Chondrocyte (in vitro differentiated cells): ENCODE results near the gene MTFR1L. TPM values are rescaled to one million over a fixed set of nuclear protein-coding genes. Genes with fewer than 3 reads are reported as not detected.
A peak's percentile ranks its signal among the peaks of the same experiment; 100 is the strongest.

Experiments used
- DNase-seq: peaks from one replicate; pipeline ENCODE4 v3.0.0; 2021; ENCODE audit warnings: mixed read lengths, low spot score
- H3K27ac Mint-ChIP-seq: one replicate; pipeline ENCODE4 v1.8.0; 2021; ENCODE audit warnings: mild to moderate bottlenecking, moderate library complexity, mixed read lengths; ENCODE audit not compliant: unreplicated experiment
- H3K27me3 Mint-ChIP-seq: 2 replicates; pipeline ENCODE4 v1.8.0; 2021; ENCODE audit warnings: low read depth, mixed read lengths
- H3K36me3 Mint-ChIP-seq: 2 replicates; pipeline ENCODE4 v1.8.0; 2021; ENCODE audit warnings: low read depth, mixed read lengths
- H3K4me1 Mint-ChIP-seq: 2 replicates; pipeline ENCODE4 v1.8.0; 2021; ENCODE audit warnings: low read depth, mild to moderate bottlenecking, mixed read lengths
- H3K4me3 Mint-ChIP-seq: one replicate; pipeline ENCODE4 v1.8.0; 2021; ENCODE audit warnings: mild to moderate bottlenecking, moderate library complexity, mixed read lengths; ENCODE audit not compliant: unreplicated experiment
- H3K9me3 Mint-ChIP-seq: 2 replicates; pipeline ENCODE4 v1.8.0; 2021; ENCODE audit warnings: low read depth, mixed read lengths
- total RNA-seq: library from RNA; stranded (reverse); gene quantifications from 3 replicates; pipeline ENCODE4 v1.2.1, GENCODE V29; 2021
- TF ChIP-seq, protein P1 (sequence below): fragments of 200-600 bp; sonication (generic); IDR thresholded peaks from 2 replicates; pipeline ENCODE4 v1.5.0; 2021; ENCODE audit warnings: antibody characterized with exemption, mild to moderate bottlenecking, moderate library complexity

Gene MTFR1L
- total RNA-seq, 1 donor from 2014 or later, result 51.2 TPM

DNA sequence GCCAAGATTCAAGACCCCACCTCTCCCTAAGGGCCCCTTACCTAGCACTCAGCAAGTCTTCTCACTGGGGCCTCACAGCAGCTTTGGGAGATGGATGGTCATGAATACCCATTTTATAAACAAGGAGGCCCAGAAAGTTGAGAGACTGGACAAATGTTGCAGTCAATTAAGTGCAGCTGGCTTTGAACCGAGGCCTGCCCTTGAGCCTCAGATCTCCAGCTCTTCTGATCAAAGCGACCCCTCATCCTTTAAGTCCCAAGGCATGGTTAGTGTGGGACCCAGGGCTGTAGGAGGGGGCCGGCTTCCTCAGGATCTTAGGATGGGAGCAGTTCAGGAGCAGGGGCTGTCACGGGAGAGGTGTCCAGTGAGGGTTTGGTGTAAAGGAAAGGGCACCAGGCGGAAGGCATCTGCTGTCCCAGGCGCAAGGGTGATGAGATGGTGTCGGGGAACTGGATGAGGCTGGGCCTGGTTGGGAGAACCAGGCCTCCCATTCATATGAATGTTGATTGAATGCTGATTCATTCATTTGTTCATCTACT, 5.1 kb upstream of the MTFR1L start:
- DNase-seq, result peak; percentile 48
- no peak overlapping the region for H3K4me3 Mint-ChIP-seq
- H3K27ac Mint-ChIP-seq, result no peak overlapping the region
- H3K4me1 Mint-ChIP-seq, result peaks cover 17% of the 10 kb centered on the region
- TF ChIP-seq, protein P1, sequence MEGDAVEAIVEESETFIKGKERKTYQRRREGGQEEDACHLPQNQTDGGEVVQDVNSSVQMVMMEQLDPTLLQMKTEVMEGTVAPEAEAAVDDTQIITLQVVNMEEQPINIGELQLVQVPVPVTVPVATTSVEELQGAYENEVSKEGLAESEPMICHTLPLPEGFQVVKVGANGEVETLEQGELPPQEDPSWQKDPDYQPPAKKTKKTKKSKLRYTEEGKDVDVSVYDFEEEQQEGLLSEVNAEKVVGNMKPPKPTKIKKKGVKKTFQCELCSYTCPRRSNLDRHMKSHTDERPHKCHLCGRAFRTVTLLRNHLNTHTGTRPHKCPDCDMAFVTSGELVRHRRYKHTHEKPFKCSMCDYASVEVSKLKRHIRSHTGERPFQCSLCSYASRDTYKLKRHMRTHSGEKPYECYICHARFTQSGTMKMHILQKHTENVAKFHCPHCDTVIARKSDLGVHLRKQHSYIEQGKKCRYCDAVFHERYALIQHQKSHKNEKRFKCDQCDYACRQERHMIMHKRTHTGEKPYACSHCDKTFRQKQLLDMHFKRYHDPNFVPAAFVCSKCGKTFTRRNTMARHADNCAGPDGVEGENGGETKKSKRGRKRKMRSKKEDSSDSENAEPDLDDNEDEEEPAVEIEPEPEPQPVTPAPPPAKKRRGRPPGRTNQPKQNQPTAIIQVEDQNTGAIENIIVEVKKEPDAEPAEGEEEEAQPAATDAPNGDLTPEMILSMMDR, result no peak
- H3K9me3 Mint-ChIP-seq, result no peaks in the 10 kb centered on the region
- no peaks in the 10 kb centered on the region for H3K27me3 Mint-ChIP-seq
- H3K36me3 Mint-ChIP-seq, result peaks cover 6% of the 10 kb centered on the region

DNA sequence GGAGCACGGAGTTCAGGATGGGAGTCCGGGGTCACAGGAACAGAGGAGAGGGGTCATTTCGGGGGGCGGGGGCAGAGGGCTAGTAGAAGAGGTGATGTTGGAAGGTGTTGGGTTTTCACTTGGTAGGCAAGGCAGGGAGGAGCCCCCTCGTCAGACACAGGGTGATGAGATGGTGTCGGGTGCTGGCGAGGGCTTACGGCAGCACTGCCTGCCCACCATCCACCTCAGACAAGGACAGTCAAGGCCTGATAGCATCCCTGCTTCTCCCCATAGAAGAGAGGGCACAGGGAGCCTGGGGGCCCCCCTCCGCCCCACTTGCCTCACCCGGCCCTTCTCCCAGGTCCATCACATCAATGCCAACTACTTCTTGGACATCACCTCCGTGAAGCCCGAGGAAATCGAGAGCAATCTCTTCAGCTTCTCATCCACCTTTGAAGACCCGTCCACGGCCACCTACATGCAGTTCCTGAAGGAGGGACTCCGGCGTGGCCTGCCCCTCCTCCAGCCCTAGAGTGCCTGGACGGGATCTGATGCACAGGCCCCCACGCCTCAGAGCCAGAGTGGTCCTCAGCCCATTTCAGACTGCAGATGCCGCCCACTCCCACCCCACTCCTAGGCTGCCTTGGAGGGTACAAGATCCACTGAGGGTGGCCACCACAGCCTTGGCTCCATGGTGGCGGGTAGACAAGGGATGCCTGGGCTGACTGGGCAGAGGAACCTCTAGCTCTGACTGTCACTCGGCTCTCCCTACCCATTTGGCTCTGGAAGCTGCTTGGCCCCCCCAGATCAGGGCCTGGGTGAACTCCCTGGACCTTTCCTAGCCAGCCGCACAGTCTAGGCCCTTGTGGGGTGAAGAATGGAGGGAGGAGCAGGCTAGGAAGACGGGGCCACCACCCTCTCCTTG, 4.3 kb upstream of the MTFR1L start:
- DNase-seq, result peak; percentile 83
- Mint-ChIP-seq H3K36me3 (peaks cover 2% of the 10 kb centered on the region), H3K4me1 (peaks cover 17% of the 10 kb centered on the region), H3K27ac (no peak overlapping the region), H3K4me3 (no peak overlapping the region), H3K9me3 (no peaks in the 10 kb centered on the region), H3K27me3 (no peaks in the 10 kb centered on the region)
- TF ChIP-seq, protein P1, result no peak

DNA sequence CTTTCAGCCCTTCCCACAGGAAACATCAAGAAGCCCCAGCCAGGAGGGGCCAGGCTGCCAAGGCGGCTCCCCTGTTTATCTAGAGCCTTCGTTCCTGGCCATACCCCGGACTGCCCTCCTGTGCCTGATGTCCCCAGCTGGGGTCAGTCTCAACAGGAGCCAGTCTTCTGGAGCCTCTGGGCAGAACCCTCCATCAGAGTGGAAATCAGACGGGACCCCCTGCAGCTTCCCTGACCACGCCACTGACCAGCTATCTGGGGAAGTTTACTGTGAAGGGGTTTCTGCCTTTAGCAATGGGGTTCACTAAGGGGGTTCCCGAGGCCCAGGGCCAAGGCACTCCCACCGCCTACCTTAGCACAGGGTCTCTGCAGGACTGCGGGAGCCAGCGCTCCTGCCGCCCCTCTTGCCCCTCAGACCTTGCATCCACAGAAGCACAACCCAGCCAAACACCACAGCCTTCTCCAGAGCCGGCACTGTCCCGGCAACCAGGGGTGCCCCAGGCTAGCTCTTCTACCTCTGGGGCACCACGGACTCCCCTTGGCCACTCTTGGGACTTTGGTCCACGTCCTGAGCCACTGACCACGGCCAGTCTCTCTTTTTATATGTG, 3.5 kb upstream of the MTFR1L start:
- Mint-ChIP-seq H3K9me3 (no peaks in the 10 kb centered on the region), H3K4me3 (no peak overlapping the region)
- peak; percentile 68 for DNase-seq

DNA sequence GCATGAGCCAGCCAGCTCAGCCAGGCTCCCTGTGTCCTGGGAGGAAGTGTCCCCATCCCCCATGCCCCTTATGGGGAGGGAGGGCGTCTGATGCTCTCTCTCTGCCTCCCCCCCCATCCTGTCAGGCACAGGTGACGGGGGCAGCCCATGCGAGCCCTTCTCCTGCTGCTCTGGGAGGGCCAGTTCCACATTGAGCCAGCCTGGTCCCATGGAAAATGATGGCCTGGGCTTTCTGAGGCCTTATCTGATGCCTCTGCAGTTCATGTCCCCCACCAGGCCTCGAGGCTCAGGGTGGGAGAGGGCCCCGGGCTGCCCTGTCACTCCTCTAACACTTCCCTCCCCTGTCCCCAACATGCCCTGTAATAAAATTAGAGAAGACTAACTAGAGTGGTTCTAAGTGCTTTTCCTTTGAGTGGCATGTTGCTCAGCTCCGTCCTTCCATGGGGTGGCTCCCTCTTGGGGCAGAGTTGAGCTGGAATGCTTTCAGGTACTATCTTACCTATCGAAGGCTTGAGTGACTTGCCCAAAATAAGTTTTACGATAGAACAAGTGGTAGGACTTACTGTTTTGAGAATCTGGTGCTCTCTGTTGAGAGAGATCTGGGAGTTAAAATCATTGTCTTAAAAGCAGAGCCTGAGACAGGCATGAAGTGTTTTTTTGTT, 1.8 kb upstream of the MTFR1L start:
- H3K27ac Mint-ChIP-seq, result peak overlapping the region; percentile 99
- no peaks in the 10 kb centered on the region for H3K27me3 Mint-ChIP-seq
- TF ChIP-seq, protein P1, result peak; percentile 35
- H3K4me3 Mint-ChIP-seq, result peak overlapping the region; percentile 98
- peaks cover 35% of the 10 kb centered on the region for H3K4me1 Mint-ChIP-seq
- peaks cover 2% of the 10 kb centered on the region for H3K36me3 Mint-ChIP-seq
- no peaks in the 10 kb centered on the region for H3K9me3 Mint-ChIP-seq
- DNase-seq, result peak; percentile 69

More for the DNA sequence above, 3.5 kb upstream of the MTFR1L start:
- Mint-ChIP-seq H3K4me1 (peaks cover 24% of the 10 kb centered on the region), H3K27me3 (no peaks in the 10 kb centered on the region), H3K27ac (no peak overlapping the region), H3K36me3 (peaks cover 2% of the 10 kb centered on the region)
- TF ChIP-seq, protein P1, result no peak

DNA sequence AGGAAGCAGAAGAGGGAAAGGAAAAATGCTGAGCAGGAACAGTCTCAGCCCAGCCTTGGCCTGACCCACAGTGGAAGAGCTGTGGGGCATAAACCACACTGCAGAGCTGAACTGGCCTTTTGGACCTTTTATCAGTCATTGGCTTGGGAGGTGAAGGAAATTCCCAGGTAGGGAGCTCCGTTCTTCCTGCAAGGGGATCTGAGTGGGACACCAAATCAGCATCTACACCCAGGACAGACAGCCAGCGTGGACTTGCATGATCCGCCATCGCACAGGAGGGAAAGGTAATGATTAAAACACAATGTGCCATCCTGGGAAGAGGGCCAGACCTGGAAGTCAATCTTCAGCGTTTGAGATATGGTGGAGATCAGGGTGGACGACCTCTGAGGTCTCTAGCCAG, 1.2 kb upstream of the MTFR1L start:
- H3K27me3 Mint-ChIP-seq, result no peaks in the 10 kb centered on the region
- TF ChIP-seq, protein P1, result no peak
- DNase-seq, result no peak

More for the DNA sequence above, 1.2 kb upstream of the MTFR1L start:
- Mint-ChIP-seq H3K4me3 (peak overlapping the region; percentile 98), H3K4me1 (peaks cover 35% of the 10 kb centered on the region), H3K9me3 (no peaks in the 10 kb centered on the region), H3K27ac (peak overlapping the region; percentile 99), H3K36me3 (peaks cover 2% of the 10 kb centered on the region)
